CD14-positive monocyte (primary cell): ENCODE results near the gene ARHGAP9. TPM values are rescaled to one million over a fixed set of nuclear protein-coding genes. Genes with fewer than 3 reads are reported as not detected.

ENCODE experiments used
- DNase-seq, 3 donors: peaks; one replicate each; pipeline ENCODE4 v3.0.0-alpha.2; 2011 to 2022
- H2AFZ ChIP-seq: 2 replicates; pipeline ENCODE4 v1.6.0; 2012; ENCODE audit warnings: mild to moderate bottlenecking, low read depth, low read length, inconsistent platforms; ENCODE audit not compliant: insufficient read depth, poor library complexity, severe bottlenecking
- H3K27ac ChIP-seq, 2 donors: 1 replicate in 1 of 2; 2 replicates in 1 of 2; pipeline ENCODE4 v1.5.1; 2012 to 2013; ENCODE audit warnings: low read length in 2 of 2, control low read depth in 1 of 2, inconsistent platforms in 1 of 2, low read depth in 1 of 2, mild to moderate bottlenecking in 1 of 2
- H3K27me3 ChIP-seq, 2 donors: one replicate each; pipeline versions ENCODE4 v1.6.0 to v1.6.1; 2011 to 2013; ENCODE audit warnings: low read length in 2 of 2; ENCODE audit not compliant: control insufficient read depth in 2 of 2, insufficient read depth in 2 of 2
- H3K36me3 ChIP-seq, 2 donors: replicated peaks in 1 of 2; 1 replicate in 1 of 2; 2 replicates in 1 of 2; pipeline versions ENCODE4 v1.5.1 to v1.6.1; 2012 to 2013; ENCODE audit warnings: low read length in 2 of 2, control low read depth in 1 of 2, inconsistent platforms in 1 of 2, mild to moderate bottlenecking in 1 of 2; ENCODE audit not compliant: insufficient read depth in 2 of 2, control insufficient read depth in 1 of 2
- H3K4me1 ChIP-seq, 2 donors: 1 replicate in 1 of 2; 2 replicates in 1 of 2; pipeline versions ENCODE4 v1.5.1 to v1.6.1; 2012 to 2013; ENCODE audit warnings: low read length in 2 of 2, control low read depth in 1 of 2, inconsistent platforms in 1 of 2, mild to moderate bottlenecking in 1 of 2, moderate library complexity in 1 of 2; ENCODE audit not compliant: insufficient read depth in 2 of 2, control insufficient read depth in 1 of 2
- H3K4me2 ChIP-seq: replicated peaks from 2 replicates; pipeline ENCODE3; 2012; ENCODE audit warnings: low read length, moderate library complexity, mild to moderate bottlenecking; ENCODE audit not compliant: poor library complexity, severe bottlenecking; ENCODE audit errors: extremely low read depth
- H3K4me3 ChIP-seq, 3 experiments: fragments of 200-600 bp in 1 of 3; sonication (generic) in 1 of 3; replicated peaks in 1 of 3; 1 replicate in 2 of 3; 2 replicates in 1 of 3; pipeline ENCODE4 v1.5.1; 2011 to 2013; ENCODE audit warnings: low read length in 3 of 3, mild to moderate bottlenecking in 3 of 3, control low read depth in 2 of 3, low read depth in 2 of 3, inconsistent platforms in 1 of 3, moderate library complexity in 1 of 3
- H3K79me2 ChIP-seq: 2 replicates; pipeline ENCODE4 v1.6.0; 2012; ENCODE audit warnings: mild to moderate bottlenecking, control low read depth, inconsistent platforms, low read length, moderate library complexity; ENCODE audit not compliant: insufficient read depth
- H3K9ac ChIP-seq: 2 replicates; pipeline ENCODE4 v1.6.0; 2017; ENCODE audit warnings: low read length, mild to moderate bottlenecking; ENCODE audit not compliant: insufficient read depth, poor library complexity, severe bottlenecking
- H3K9me3 ChIP-seq, 2 donors: replicated peaks in 1 of 2; 1 replicate in 1 of 2; 2 replicates in 1 of 2; pipeline versions ENCODE4 v1.5.1 to v1.6.1; 2012 to 2013; ENCODE audit warnings: low read length in 2 of 2, control low read depth in 1 of 2; ENCODE audit not compliant: control insufficient read depth in 1 of 2, insufficient read depth in 1 of 2
- H4K20me1 ChIP-seq: 2 replicates; pipeline ENCODE4 v1.6.0; 2012; ENCODE audit warnings: mild to moderate bottlenecking, low read length, control low read depth, moderate library complexity; ENCODE audit not compliant: insufficient read depth
- H3K27ac Mint-ChIP-seq, 7 donors: one replicate each; pipeline ENCODE4 v1.8.0; 2020; ENCODE audit warnings: mild to moderate bottlenecking in 7 of 7, mixed read lengths in 7 of 7, moderate library complexity in 6 of 7, inconsistent platforms in 2 of 7
- H3K27me3 Mint-ChIP-seq, 3 donors: one replicate each; pipeline ENCODE4 v1.8.0; 2021 to 2022; ENCODE audit warnings: low read depth in 3 of 3, mild to moderate bottlenecking in 3 of 3, mixed read lengths in 3 of 3, moderate library complexity in 3 of 3, inconsistent platforms in 1 of 3
- H3K36me3 Mint-ChIP-seq, 2 donors: one replicate each; pipeline ENCODE4 v1.8.0; 2020; ENCODE audit warnings: mixed read lengths in 2 of 2, inconsistent platforms in 1 of 2, mild to moderate bottlenecking in 1 of 2
- H3K4me1 Mint-ChIP-seq: one replicate; pipeline ENCODE4 v1.8.0; 2020; ENCODE audit warnings: mild to moderate bottlenecking, mixed read lengths
- H3K4me3 Mint-ChIP-seq, 2 donors: one replicate each; pipeline ENCODE4 v1.8.0; 2020; ENCODE audit warnings: mild to moderate bottlenecking in 2 of 2, mixed read lengths in 2 of 2, moderate library complexity in 1 of 2
- H3K9me3 Mint-ChIP-seq, 7 donors: one replicate each; pipeline ENCODE4 v1.8.0; 2020 to 2022; ENCODE audit warnings: mixed read lengths in 7 of 7, mild to moderate bottlenecking in 6 of 7, moderate library complexity in 6 of 7, inconsistent platforms in 2 of 7
- CTCF ChIP-seq: fragments of 200-600 bp; IDR thresholded peaks from one replicate; pipeline ENCODE4 v1.8.0; 2022; ENCODE audit warnings: antibody characterized with exemption, mild to moderate bottlenecking
- WGBS: methylation state at CpG from one replicate; pipeline ENCODE4 v1.1.5; 2013; ENCODE audit warnings: missing lambda C conversion rate; ENCODE audit not compliant: insufficient coverage; 5-methylcytosine and 5-hydroxymethylcytosine counted together
- intact Hi-C, 2 donors: fragments of 100-400 bp; cut with micrococcal nuclease; formaldehyde crosslinking; loops; one replicate each; pipeline versions ENCODE4 v1.15.0 to v1.15.1; 2023
- polyA plus RNA-seq, 3 donors: library from polyadenylated mRNA; depleted of rRNA in 1 of 3; unstranded in 2 of 3; stranded (reverse) in 1 of 3; fragments of 300-500 nt in 2 of 3; fragments of >200 nt in 1 of 3; fragmentation: Illumina TruSeq in 2 of 3; gene quantifications; 1 replicate in 2 of 3; 2 replicates in 1 of 3; pipeline ENCODE4 v1.2.3, GENCODE V29; 2012 to 2021

The ARHGAP9 gene
- polyA plus RNA-seq, 3 donors: 211 to 581 (median 213) TPM

- peaks cover 46% of the 10 kb centered on the region for H3K79me2 ChIP-seq
- peak overlapping the region in 1 of 2 donors; percentile 56 for H3K27ac ChIP-seq
- Mint-ChIP-seq H3K9me3 (peaks cover 0 to 2% (median 0%) of the 10 kb centered on the region in 7 donors), H3K27me3 (no peaks in the 10 kb centered on the region), H3K36me3 (peaks cover 57 to 76% of the 10 kb centered on the region in 2 donors), H3K27ac (peak overlapping the region in 4 of 7 donors; percentile 14 to 62 (median 44)), H3K4me1 (peaks cover 24% of the 10 kb centered on the region), H3K4me3 (peak overlapping the region in 1 of 2 donors; percentile 24)
- H3K4me3 ChIP-seq: no peak overlapping the region
- intact Hi-C loops: no loop called here
- H3K36me3 ChIP-seq: peaks cover 73% of the 10 kb centered on the region in 2 donors
- H2AFZ ChIP-seq: no peak overlapping the region
- peaks cover 78% of the 10 kb centered on the region for H4K20me1 ChIP-seq
- DNase-seq: no peak
- H3K27me3 ChIP-seq: no peaks in the 10 kb centered on the region
- no peaks in the 10 kb centered on the region for H3K9me3 ChIP-seq
- peaks cover 24 to 32% of the 10 kb centered on the region in 2 donors for H3K4me1 ChIP-seq
- H3K4me2 ChIP-seq: no peak overlapping the region
- no peak overlapping the region for H3K9ac ChIP-seq
- WGBS: 92% methylated on average over 2 of the region's 4 CpGs
- TF ChIP-seq CTCF: no peak
These were observed 46.9 kb upstream of the ARHGAP9 start for GRCh38 chr12:57526477-57527126.

DNA sequence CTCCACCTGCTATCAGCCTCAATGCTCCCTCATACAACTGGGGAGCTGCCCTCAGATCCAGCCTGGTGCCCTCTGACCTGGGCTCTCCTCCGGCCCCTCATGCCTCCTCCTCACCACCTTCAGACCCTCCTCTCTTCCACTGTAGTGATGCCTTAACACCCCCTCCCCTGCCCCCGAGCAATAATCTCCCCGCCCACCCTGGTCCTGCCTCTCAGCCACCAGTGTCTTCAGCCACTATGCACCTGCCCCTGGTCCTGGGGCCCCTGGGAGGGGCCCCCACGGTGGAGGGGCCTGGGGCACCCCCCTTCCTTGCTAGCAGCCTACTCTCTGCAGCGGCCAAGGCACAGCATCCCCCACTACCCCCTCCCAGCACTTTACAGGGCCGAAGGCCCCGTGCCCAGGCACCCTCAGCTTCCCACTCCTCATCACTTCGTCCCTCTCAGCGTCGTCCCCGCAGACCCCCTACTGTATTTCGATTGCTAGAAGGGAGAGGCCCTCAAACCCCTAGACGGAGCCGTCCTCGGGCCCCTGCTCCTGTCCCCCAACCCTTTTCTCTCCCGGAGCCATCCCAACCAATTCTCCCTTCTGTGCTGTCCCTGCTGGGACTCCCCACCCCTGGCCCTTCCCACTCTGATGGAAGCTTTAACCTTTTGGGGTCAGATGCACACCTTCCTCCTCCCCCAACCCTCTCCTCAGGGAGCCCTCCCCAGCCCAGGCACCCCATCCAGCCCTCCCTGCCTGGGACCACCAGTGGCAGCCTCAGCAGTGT is 46.1 kb upstream of the ARHGAP9 start:
- no peaks in the 10 kb centered on the region for H3K27me3 ChIP-seq
- no peak overlapping the region for H3K4me3 Mint-ChIP-seq
- H3K36me3 ChIP-seq: peaks cover 65 to 67% of the 10 kb centered on the region in 2 donors

More for the DNA sequence above, 46.1 kb upstream of the ARHGAP9 start:
- DNase-seq: no peak
- H2AFZ ChIP-seq: no peak overlapping the region
- no peak overlapping the region for H3K4me3 ChIP-seq
- Mint-ChIP-seq H3K36me3 (peaks cover 52 to 68% of the 10 kb centered on the region in 2 donors), H3K4me1 (peaks cover 32% of the 10 kb centered on the region), H3K27ac (peak overlapping the region in 3 of 7 donors; percentile 46 to 71 (median 58)), H3K9me3 (peaks cover 0 to 2% (median 0%) of the 10 kb centered on the region in 7 donors), H3K27me3 (no peaks in the 10 kb centered on the region)
- H3K79me2 ChIP-seq: peaks cover 46% of the 10 kb centered on the region
- intact Hi-C loops: no loop called here
- 83% methylated on average over 7 of the region's 16 CpGs for WGBS
- H3K9ac ChIP-seq: no peak overlapping the region
- no peak overlapping the region for H3K4me2 ChIP-seq
- no peak for TF ChIP-seq CTCF
- peak overlapping the region in 1 of 2 donors; percentile 91 for H3K27ac ChIP-seq
- H3K4me1 ChIP-seq: peaks cover 32 to 40% of the 10 kb centered on the region in 2 donors
- H4K20me1 ChIP-seq: peaks cover 77% of the 10 kb centered on the region
- H3K9me3 ChIP-seq: no peaks in the 10 kb centered on the region
